H1 (cell line): Measurements from ENCODE around the gene OSBPL5. TPM values are rescaled to one million over a fixed set of nuclear protein-coding genes. Genes with fewer than 3 reads are reported as not detected.

Experiments
- BRCA1 ChIP-seq: IDR thresholded peaks from 2 replicates; pipeline ENCODE4 v1.6.1; 2012; ENCODE audit warnings: low read depth, low read length, improper control_type of control experiment
- CBX5 ChIP-seq: fragments of 300-800, 300-1000 bp; sonication (generic); IDR thresholded peaks from 2 replicates; pipeline ENCODE4 v1.7.1; 2016; ENCODE audit warnings: antibody characterized with exemption, low read length, low read depth
- polyA plus RNA-seq, 7 experiments: library from polyadenylated mRNA; depleted of rRNA in 3 of 7; stranded (reverse) in 5 of 7; unstranded in 2 of 7; fragments of >200 nt in 5 of 7; fragments of 200-250 nt in 2 of 7; gene quantifications; 1 replicate in 5 of 7; 2 replicates in 1 of 7; 4 replicates in 1 of 7; pipeline versions ENCODE4 v1.2.1 to v1.2.3, GENCODE V29; 2011 to 2013; ENCODE audit warnings: missing spikeins in 2 of 7, mixed read lengths in 2 of 7
- total RNA-seq: library from RNA; stranded (reverse); fragmentation: NEBNext Ultra II Directional; extraction: Animal tissue kit (Norgen Biotek cat#: 25700); gene quantifications from 2 replicates; pipeline ENCODE4 v1.2.1, GENCODE V29; 2021

OSBPL5 gene
- total and polyA plus RNA-seq, 2 of the 8 experiments (the other 6 are each of a cell fraction or from before 2014, with no cell fraction given) = 3.4 to 9.9 TPM

DNA sequence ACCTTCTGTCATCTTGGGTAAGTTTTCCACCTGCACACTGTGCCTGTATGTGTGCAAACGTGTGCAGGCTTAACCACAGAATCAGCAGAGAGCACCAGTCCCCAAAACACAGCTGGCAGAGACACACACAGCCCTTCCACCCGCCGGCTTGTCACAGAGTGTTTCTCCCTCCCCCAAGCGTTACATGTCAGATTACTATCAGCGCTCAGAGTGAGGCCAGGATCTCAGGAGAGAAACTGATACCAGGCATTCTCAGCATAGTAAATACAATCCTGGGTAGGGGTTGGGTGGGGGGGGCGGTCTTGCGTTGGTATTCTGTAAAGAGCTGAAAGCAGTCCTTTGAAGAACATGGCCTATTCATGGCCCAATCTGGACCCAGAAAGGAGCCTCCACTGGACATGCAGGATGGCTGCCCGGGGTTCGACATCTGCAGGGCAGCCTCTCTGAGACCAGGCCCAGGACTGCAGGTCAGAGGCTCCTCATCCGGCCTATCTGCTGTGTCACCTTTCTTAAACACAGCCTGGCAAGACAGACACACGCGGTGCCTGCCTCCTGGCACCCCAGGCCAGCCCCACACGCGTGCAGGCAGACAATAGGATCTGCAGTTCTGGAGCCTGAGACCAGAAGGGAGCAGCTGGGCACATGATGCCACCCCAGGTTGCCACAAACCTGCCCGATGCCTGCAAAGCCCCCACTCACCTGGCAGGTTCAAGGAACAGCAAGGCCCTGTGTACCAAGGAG, 1.7 kb downstream of the OSBPL5 start (continued):
- TF ChIP-seq BRCA1 (no peak), CBX5 (no peak)
